AG04450 (cell line): ENCODE data around the gene RNU6-7. TPM values are rescaled to one million over a fixed set of nuclear protein-coding genes. Genes with fewer than 3 reads are reported as not detected.

Source experiments
- CTCF ChIA-PET: fragments of 300-600, 350-600 bp; formaldehyde crosslinking; extraction: SDS; loops from one replicate; lab custom pipeline; 2022; ENCODE audit warnings: antibody characterized with exemption, inconsistent platforms; lab: Charles Lee
- POLR2A ChIA-PET: fragments of 350-600 bp; formaldehyde crosslinking; extraction: SDS; loops from one replicate; lab custom pipeline; 2021; ENCODE audit warnings: antibody characterized with exemption, inconsistent platforms; lab: Yijun Ruan, JAX
- DNase-seq: peaks from one replicate; pipeline ENCODE4 v3.0.0-alpha.2; 2011; ENCODE audit warnings: low read depth, low spot score
- H3K27ac ChIP-seq: one replicate; pipeline ENCODE4 v1.5.1; 2012; ENCODE audit warnings: low read depth, low read length, control low read depth
- H3K27me3 ChIP-seq: one replicate; pipeline ENCODE4 v1.6.0; 2012; ENCODE audit warnings: low read length; ENCODE audit not compliant: control insufficient read depth, insufficient read depth
- H3K4me3 ChIP-seq: 2 replicates; pipeline ENCODE4 v1.5.1; 2011; ENCODE audit warnings: mild to moderate bottlenecking, low read depth, low read length, control low read depth
- H3K9me3 ChIP-seq: 2 replicates; pipeline ENCODE4 v1.5.1; 2012; ENCODE audit warnings: low read length; ENCODE audit not compliant: control insufficient read depth, insufficient read depth
- polyA plus RNA-seq: library from polyadenylated mRNA; depleted of rRNA; stranded (reverse); fragments of >200 nt; gene quantifications from 2 replicates; pipeline ENCODE4 v1.2.3, GENCODE V29; 2011
- TF ChIP-seq, protein P1 (sequence below): IDR thresholded peaks from 2 replicates; pipeline ENCODE4 v1.5.1; 2011; ENCODE audit warnings: low read depth, low read length, control low read depth, inconsistent platforms

Gene RNU6-7
- polyA plus RNA-seq, 1 experiment = not detected

DNA sequence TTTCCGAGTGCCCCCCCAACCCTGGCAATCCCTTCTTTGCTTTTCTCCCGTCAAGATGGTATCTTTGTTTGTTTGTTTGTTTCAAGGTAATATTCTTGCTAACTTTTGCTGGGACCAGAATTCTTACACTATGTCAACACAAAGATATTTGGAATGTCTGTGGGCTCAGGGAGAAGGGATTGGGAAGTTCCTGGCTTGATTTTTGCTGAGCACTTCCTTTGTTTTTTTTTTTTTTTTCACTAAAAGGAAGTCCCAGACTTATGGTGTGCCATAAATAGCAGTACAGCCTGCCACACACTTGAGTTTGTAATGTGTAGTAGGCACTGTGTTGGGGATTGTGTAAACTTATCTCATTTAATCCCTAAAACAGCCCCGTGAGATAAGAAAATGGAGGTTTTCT is 11.2 kb upstream of the RNU6-7 start:
- H3K27ac ChIP-seq = no peak overlapping the region
- ChIA-PET POLR2A (no interaction called here), CTCF (no interaction called here)
- no peaks in the 10 kb centered on the region for H3K9me3 ChIP-seq
- DNase-seq = no peak
- no peak overlapping the region for H3K4me3 ChIP-seq
- peaks cover 2% of the 10 kb centered on the region for H3K27me3 ChIP-seq
- TF ChIP-seq, protein P1, sequence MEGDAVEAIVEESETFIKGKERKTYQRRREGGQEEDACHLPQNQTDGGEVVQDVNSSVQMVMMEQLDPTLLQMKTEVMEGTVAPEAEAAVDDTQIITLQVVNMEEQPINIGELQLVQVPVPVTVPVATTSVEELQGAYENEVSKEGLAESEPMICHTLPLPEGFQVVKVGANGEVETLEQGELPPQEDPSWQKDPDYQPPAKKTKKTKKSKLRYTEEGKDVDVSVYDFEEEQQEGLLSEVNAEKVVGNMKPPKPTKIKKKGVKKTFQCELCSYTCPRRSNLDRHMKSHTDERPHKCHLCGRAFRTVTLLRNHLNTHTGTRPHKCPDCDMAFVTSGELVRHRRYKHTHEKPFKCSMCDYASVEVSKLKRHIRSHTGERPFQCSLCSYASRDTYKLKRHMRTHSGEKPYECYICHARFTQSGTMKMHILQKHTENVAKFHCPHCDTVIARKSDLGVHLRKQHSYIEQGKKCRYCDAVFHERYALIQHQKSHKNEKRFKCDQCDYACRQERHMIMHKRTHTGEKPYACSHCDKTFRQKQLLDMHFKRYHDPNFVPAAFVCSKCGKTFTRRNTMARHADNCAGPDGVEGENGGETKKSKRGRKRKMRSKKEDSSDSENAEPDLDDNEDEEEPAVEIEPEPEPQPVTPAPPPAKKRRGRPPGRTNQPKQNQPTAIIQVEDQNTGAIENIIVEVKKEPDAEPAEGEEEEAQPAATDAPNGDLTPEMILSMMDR = no peak

DNA sequence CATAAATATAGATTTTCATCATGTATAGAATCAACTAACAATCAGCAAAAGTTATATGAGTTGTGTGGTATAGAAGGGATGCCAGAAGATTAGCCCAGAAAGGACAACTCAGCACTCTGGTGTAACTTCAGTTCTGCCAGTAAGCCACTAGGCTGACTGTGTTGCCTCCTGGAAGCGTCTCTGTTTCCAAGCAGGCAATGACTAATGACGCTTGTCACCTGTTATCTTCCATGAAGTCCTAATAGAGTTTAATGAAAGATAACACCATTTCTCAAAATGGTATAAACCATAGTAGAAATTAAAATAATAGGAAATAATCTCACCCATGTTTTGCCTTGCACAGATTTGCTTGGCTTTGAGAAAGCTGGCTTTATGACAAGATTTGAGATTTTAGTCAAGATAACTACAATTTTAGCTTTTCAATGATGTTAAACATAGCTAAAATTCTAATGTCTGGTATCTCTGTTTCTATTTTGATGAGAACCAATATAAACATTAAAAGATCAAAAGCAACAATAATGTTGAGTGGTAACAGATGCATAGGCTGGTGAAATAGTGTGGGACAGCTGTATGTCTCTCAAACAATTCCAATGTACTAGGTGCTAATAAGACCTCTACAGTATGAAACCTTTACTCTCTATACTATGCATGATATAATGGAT is 9.0 kb upstream of the RNU6-7 start:
- POLR2A ChIA-PET = no interaction called here
- DNase-seq = no peak

GRCh38 chr14:32193532-32193931 is 8.3 kb upstream of the RNU6-7 start:
- ChIA-PET CTCF (no interaction called here), POLR2A (no interaction called here)
- TF ChIP-seq, protein P1 = no peak
- Histone ChIP-seq H3K27ac (no peak overlapping the region), H3K4me3 (no peak overlapping the region), H3K27me3 (peaks cover 2% of the 10 kb centered on the region), H3K9me3 (no peaks in the 10 kb centered on the region)
- no peak for DNase-seq

More for the DNA sequence above, 9.0 kb upstream of the RNU6-7 start:
- TF ChIP-seq, protein P1 = no peak
- H3K27ac ChIP-seq = no peak overlapping the region
- H3K9me3 ChIP-seq = no peaks in the 10 kb centered on the region
- CTCF ChIA-PET = no interaction called here
- H3K4me3 ChIP-seq = no peak overlapping the region
- H3K27me3 ChIP-seq = peaks cover 2% of the 10 kb centered on the region

DNA sequence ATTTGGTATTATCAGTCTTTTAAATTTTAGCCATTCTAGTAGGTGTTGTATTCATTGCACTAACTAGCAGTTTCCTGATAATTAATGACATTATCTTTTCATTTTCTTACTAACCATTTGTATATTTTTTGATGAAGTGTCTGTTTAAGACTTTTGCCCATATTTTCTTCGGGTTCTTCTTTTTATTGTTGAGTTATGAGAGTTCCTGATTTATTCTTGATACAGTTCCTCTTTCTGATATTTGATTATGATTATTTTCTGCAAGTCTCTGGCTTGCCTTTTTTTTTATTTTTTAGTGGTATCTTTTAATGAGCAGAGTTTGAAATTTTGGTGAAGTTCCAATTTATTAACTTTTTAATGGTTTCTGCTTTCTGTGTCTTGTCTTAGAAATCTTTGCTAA is 6.2 kb upstream of the RNU6-7 start:
- CTCF ChIA-PET = no interaction called here
- Histone ChIP-seq H3K9me3 (no peaks in the 10 kb centered on the region), H3K27me3 (peaks cover 2% of the 10 kb centered on the region), H3K27ac (no peak overlapping the region), H3K4me3 (no peak overlapping the region)
- DNase-seq = no peak
- POLR2A ChIA-PET = no interaction called here
- TF ChIP-seq, protein P1 = no peak

- ChIA-PET CTCF (interaction anchor here (0.9 kb wide), 1 partner anchor 27 kb away, joined by 3 read pairs; no protein-coding TSS in a partner anchor), POLR2A (no interaction called here)
- Histone ChIP-seq H3K27ac (no peak overlapping the region), H3K4me3 (no peak overlapping the region), H3K27me3 (no peaks in the 10 kb centered on the region), H3K9me3 (no peaks in the 10 kb centered on the region)
- TF ChIP-seq, protein P1 = no peak
- DNase-seq = no peak
Observed at GRCh38 chr14:32197919-32198318, 3.9 kb upstream of the RNU6-7 start.
